IPS-18a (cell line): ENCODE measurements around the gene CAPN5.

Experiments
- H3K27ac ChIP-seq: one replicate; pipeline ENCODE4 v1.5.1; 2013; ENCODE audit warnings: low read length
- H3K27me3 ChIP-seq: one replicate; pipeline ENCODE4 v1.6.1; 2013; ENCODE audit warnings: mild to moderate bottlenecking, low read length; ENCODE audit not compliant: control insufficient read depth, insufficient read depth
- H3K36me3 ChIP-seq: one replicate; pipeline ENCODE4 v1.6.1; 2013; ENCODE audit warnings: low read depth, low read length; ENCODE audit not compliant: control insufficient read depth
- H3K4me1 ChIP-seq: one replicate; pipeline ENCODE4 v1.6.1; 2013; ENCODE audit warnings: low read depth, low read length; ENCODE audit not compliant: control insufficient read depth
- H3K4me3 ChIP-seq: one replicate; pipeline ENCODE4 v1.5.1; 2013; ENCODE audit warnings: low read length
- H3K9ac ChIP-seq: one replicate; pipeline ENCODE4 v1.6.1; 2013; ENCODE audit warnings: mild to moderate bottlenecking, low read length, moderate library complexity
- H3K9me3 ChIP-seq: one replicate; pipeline ENCODE4 v1.6.1; 2013; ENCODE audit warnings: low read depth, low read length; ENCODE audit not compliant: control insufficient read depth

Gene CAPN5

GRCh38 chr11:77088236-77089003 lies 21.6 kb downstream of the CAPN5 start:
- Histone ChIP-seq H3K27ac (no peak overlapping the region), H3K27me3 (no peaks in the 10 kb centered on the region), H3K9ac (no peak overlapping the region), H3K4me3 (no peak overlapping the region), H3K9me3 (no peaks in the 10 kb centered on the region), H3K4me1 (peaks cover 5% of the 10 kb centered on the region), H3K36me3 (no peaks in the 10 kb centered on the region)

DNA sequence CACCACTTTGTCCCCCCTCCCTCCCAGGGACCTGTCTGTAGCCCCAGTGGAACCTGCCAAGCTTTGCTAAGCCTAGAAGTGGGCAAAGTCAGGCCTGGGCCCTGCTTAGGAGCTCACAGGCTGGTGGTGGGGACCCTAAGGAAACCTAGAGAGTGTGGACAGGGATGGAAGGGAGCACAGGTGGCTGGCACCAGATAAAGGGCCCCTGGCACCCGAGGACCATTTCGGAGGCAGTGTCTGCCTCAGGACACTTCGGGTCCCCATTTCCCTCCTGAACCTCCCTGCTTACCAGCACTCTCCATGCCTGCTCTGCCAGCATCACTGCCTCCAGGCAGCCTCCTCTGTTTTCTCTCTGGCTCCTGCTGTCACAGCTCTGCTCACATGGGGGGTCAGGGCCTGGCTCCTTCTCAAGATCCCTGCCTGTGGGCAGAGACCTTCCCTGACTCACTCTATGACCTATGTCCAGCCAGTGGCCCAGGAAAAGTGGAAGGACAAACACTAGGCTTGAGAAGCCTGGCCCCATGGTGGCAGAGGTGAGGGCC lies 22.3 kb downstream of the CAPN5 start:
- Histone ChIP-seq H3K9me3 (no peaks in the 10 kb centered on the region), H3K9ac (no peak overlapping the region), H3K27me3 (no peaks in the 10 kb centered on the region), H3K27ac (no peak overlapping the region), H3K4me3 (no peak overlapping the region), H3K4me1 (peaks cover 5% of the 10 kb centered on the region), H3K36me3 (no peaks in the 10 kb centered on the region)

GRCh38 chr11:77090046-77090372 lies 23.2 kb downstream of the CAPN5 start:
- no peak overlapping the region for H3K4me3 ChIP-seq

GRCh38 chr11:77090373-77091111 lies 23.8 kb downstream of the CAPN5 start:
- Histone ChIP-seq H3K27ac (no peak overlapping the region), H3K36me3 (no peaks in the 10 kb centered on the region), H3K4me3 (no peak overlapping the region), H3K4me1 (peaks cover 5% of the 10 kb centered on the region), H3K9ac (no peak overlapping the region), H3K9me3 (no peaks in the 10 kb centered on the region), H3K27me3 (no peaks in the 10 kb centered on the region)

More at GRCh38 chr11:77090046-77090372, 23.2 kb downstream of the CAPN5 start:
- Histone ChIP-seq H3K4me1 (peaks cover 5% of the 10 kb centered on the region), H3K27me3 (no peaks in the 10 kb centered on the region), H3K9me3 (no peaks in the 10 kb centered on the region), H3K27ac (no peak overlapping the region), H3K36me3 (no peaks in the 10 kb centered on the region), H3K9ac (no peak overlapping the region)

DNA sequence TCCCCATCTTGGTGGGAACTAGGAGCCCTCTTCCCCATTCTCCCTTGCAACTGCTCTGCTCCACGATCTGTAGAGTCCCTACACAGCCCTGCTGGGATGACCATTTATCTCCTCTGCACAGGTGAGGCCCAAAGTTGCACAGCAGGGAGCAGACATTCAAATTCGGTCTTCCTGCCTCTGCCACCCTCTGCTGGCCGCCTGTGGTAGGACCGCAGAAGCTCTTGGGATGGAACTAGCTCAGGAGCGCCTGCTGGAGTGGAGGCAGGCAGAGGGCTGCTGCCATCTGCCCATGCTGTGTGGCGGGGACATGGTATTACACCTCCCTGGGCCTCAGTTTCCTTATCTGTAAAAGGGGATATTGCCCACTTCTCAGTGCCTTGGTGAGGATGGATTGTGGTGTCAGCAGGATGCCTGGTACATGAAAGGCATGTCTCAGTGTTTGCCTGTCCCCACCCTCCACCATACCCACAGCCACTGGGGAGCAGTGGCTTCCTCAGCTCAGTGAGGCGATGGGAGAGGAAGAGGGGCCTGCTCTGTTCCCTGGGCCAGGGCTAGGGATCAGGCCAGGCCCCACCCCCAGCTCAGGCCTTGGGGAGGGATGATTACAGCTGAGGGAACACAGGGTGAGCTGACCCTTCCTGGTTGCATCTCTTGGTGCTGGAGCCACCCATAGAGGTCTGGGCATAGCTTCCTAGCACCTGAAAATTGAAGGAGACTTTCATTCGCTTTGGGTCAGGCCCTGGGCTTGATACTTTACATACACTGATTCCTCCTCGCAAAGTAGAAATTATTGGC lies 24.6 kb downstream of the CAPN5 start:
- H3K27me3 ChIP-seq = no peaks in the 10 kb centered on the region
- H3K36me3 ChIP-seq = no peaks in the 10 kb centered on the region
- H3K4me3 ChIP-seq = no peak overlapping the region
- H3K9ac ChIP-seq = no peak overlapping the region
- no peak overlapping the region for H3K27ac ChIP-seq
- H3K9me3 ChIP-seq = no peaks in the 10 kb centered on the region
- peaks cover 5% of the 10 kb centered on the region for H3K4me1 ChIP-seq

- H3K27ac ChIP-seq = no peak overlapping the region
- H3K36me3 ChIP-seq = no peaks in the 10 kb centered on the region
- peaks cover 5% of the 10 kb centered on the region for H3K4me1 ChIP-seq
- no peaks in the 10 kb centered on the region for H3K27me3 ChIP-seq
- no peaks in the 10 kb centered on the region for H3K9me3 ChIP-seq
- H3K9ac ChIP-seq = no peak overlapping the region
- H3K4me3 ChIP-seq = no peak overlapping the region
These were observed 25.6 kb downstream of the CAPN5 start for GRCh38 chr11:77092382-77092781.

GRCh38 chr11:77093056-77093891 lies 26.5 kb downstream of the CAPN5 start:
- Histone ChIP-seq H3K27me3 (no peaks in the 10 kb centered on the region), H3K9me3 (no peaks in the 10 kb centered on the region), H3K4me1 (peaks cover 5% of the 10 kb centered on the region), H3K27ac (no peak overlapping the region), H3K9ac (no peak overlapping the region), H3K4me3 (no peak overlapping the region), H3K36me3 (no peaks in the 10 kb centered on the region)

DNA sequence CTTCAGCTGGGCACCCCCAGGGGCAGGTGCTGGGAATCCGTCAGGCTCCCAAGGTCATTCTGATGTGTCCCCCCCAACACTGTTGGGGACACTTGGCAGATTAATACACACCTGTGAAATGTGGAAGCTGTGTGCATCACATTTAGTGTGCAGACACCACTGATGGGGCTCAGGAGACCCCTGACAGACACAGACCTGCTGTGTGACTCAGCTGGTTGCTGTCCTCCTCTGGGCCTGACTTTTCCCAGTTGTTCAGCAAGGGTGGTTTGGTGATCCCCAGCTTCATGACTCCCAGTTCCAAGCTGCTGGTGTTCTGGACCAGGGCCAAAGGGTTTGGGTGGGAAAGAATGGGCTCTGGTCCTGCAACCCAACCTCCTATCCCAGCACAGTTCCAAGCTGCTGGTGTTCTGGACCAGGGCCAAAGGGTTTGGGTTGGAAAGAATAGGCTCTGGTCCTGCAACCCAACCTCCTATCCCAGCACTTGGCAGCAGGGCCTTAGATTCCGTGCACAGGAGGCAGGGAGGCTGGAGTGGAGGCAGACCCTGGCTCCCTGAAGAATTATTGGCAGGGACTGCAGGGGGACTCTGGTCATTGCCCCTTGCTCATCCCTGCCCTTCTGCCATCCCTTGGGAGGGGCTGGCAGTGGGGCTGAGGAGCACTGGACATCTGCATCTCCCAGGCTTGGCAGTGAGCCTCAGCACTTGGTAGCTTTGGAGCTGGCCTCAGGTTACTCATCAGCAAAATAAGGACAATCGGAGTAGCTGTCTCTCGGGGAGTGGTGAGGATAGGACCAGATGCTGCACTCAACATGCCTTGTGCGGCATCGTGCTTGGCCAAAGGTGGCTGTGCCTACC lies 27.4 kb downstream of the CAPN5 start:
- H3K9me3 ChIP-seq = no peaks in the 10 kb centered on the region
- no peaks in the 10 kb centered on the region for H3K27me3 ChIP-seq
- H3K4me3 ChIP-seq = no peak overlapping the region
- H3K9ac ChIP-seq = no peak overlapping the region
- H3K4me1 ChIP-seq = peaks cover 5% of the 10 kb centered on the region
- no peaks in the 10 kb centered on the region for H3K36me3 ChIP-seq
- H3K27ac ChIP-seq = no peak overlapping the region

DNA sequence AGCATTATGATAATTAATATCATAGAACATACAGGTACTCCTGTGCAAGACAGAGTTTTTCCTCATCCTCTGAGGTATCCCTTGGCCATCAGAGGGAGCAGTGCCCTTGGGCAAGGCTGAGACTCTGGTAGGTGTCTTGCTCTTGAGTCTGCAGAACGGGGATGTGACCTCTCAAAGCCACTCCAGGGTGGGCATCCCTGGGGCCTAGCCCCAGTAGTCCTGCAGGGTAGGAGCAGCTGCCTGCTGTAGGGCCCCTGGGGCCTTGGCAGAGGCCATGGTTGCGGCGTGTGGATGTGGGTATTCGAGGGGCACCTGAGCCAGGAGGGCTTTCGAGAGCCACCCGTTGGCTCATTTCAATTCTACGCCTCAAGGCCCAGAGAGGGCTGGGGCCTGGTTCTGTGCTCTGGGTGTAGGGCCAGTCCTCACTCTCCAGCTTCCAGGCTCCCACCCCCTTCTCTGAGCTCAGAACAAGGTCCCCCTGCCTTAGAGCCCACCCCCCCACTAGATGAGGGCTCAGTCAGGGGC lies 28.1 kb downstream of the CAPN5 start:
- H3K9ac ChIP-seq = no peak overlapping the region
- no peak overlapping the region for H3K27ac ChIP-seq
- H3K4me1 ChIP-seq = peaks cover 5% of the 10 kb centered on the region
- H3K36me3 ChIP-seq = no peaks in the 10 kb centered on the region
- H3K4me3 ChIP-seq = no peak overlapping the region
- no peaks in the 10 kb centered on the region for H3K9me3 ChIP-seq
- H3K27me3 ChIP-seq = no peaks in the 10 kb centered on the region
